Measurements from ENCODE around the gene ARRB1. TPM values are rescaled to one million over a fixed set of nuclear protein-coding genes. Genes with fewer than 3 reads are reported as not detected.

ARRB1 gene
- total and polyA plus RNA-seq, 10 donors: 11.6 to 139 (median 78.1) TPM

GRCh38 chr11:75262961-75263852, 88.3 kb downstream of the ARRB1 start:
- Histone ChIP-seq H3K4me3 (peak overlapping the region in 1 of 8 donors; percentile 50), H3K9me3 (no peaks in the 10 kb centered on the region), H3K27me3 (replicated peaks in 1 of 7) (no peaks in the 10 kb centered on the region), H3K4me1 (peaks cover 19 to 81% (median 49%) of the 10 kb centered on the region in 6 donors), H3K36me3 (peaks cover 0 to 37% (median 7%) of the 10 kb centered on the region in 6 donors), H3K27ac (peak overlapping the region in 7 of 8 donors; percentile 48 to 84 (median 67))
- WGBS, 5 donors: 44 to 58% (median 55%) methylated on average over 16 to 17 of the region's 17 CpGs
- intact Hi-C loops (cut with DNase I; ENCODE audit: low total_unique reads): no loop called here
- peak; percentile 75 for DNase-seq
- TF ChIP-seq, protein P1, sequence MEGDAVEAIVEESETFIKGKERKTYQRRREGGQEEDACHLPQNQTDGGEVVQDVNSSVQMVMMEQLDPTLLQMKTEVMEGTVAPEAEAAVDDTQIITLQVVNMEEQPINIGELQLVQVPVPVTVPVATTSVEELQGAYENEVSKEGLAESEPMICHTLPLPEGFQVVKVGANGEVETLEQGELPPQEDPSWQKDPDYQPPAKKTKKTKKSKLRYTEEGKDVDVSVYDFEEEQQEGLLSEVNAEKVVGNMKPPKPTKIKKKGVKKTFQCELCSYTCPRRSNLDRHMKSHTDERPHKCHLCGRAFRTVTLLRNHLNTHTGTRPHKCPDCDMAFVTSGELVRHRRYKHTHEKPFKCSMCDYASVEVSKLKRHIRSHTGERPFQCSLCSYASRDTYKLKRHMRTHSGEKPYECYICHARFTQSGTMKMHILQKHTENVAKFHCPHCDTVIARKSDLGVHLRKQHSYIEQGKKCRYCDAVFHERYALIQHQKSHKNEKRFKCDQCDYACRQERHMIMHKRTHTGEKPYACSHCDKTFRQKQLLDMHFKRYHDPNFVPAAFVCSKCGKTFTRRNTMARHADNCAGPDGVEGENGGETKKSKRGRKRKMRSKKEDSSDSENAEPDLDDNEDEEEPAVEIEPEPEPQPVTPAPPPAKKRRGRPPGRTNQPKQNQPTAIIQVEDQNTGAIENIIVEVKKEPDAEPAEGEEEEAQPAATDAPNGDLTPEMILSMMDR (IDR thresholded peaks at IDR 0.05 in 8 of 11, conservative IDR thresholded peaks at IDR 0.05 in 3 of 11): no peak
- TF ChIP-seq POLR2AphosphoS5 (IDR thresholded peaks at IDR 0.05) (peak; percentile 41 to 71 (median 65)), POLR2A (IDR thresholded peaks at IDR 0.05) (no peak)

- 75 to 91% (median 84%) methylated on average over 3 to 4 of the region's 4 CpGs for WGBS, 5 donors
- Histone ChIP-seq H3K9me3 (no peaks in the 10 kb centered on the region), H3K27ac (peak overlapping the region in 2 of 8 donors; percentile 43 to 84), H3K36me3 (peaks cover 0 to 29% (median 5%) of the 10 kb centered on the region in 6 donors), H3K27me3 (replicated peaks in 1 of 7) (no peaks in the 10 kb centered on the region), H3K4me1 (peaks cover 19 to 78% (median 49%) of the 10 kb centered on the region in 6 donors), H3K4me3 (no peak overlapping the region)
- intact Hi-C loops (cut with DNase I; ENCODE audit: low total_unique reads): no loop called here
- no peak for TF ChIP-seq POLR2AphosphoS5 (IDR thresholded peaks at IDR 0.05)
- no peak for TF ChIP-seq POLR2A (IDR thresholded peaks at IDR 0.05)
- TF ChIP-seq, protein P1 (IDR thresholded peaks at IDR 0.05 in 8 of 11, conservative IDR thresholded peaks at IDR 0.05 in 3 of 11): no peak
- no peak for DNase-seq
Observed at GRCh38 chr11:75262436-75262835, 89.0 kb downstream of the ARRB1 start.

DNA sequence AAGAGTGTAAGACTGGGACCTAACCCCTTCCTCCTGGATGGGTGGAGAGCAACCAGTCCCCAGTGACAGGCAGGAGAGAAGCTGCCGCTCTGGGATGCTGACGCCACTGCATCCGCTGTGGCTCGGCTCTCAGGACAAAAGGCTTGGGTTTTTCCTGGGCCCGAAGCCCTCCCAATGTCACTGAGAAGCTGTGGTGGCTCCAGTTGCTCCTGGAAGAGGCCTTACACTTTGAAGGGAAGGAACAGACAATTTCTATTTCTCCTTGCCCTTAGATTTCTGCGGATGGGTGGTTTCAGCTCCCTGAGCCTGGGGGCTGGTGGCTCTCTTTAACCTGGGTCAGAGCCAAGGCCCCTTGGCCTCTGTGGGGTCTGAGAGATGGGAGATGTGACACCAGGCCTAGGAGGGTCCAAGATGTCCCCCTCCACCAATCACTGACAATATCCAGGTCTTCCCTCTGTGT, 89.5 kb downstream of the ARRB1 start:
- H3K27ac ChIP-seq: peak overlapping the region in 3 of 8 donors; percentile 43 to 84 (median 55)
- no peaks in the 10 kb centered on the region for H3K9me3 ChIP-seq
- TF ChIP-seq, protein P1 (IDR thresholded peaks at IDR 0.05 in 8 of 11, conservative IDR thresholded peaks at IDR 0.05 in 3 of 11): no peak
- TF ChIP-seq POLR2AphosphoS5 (IDR thresholded peaks at IDR 0.05): peak; percentile 31 to 49 (median 49)
- intact Hi-C loops (cut with DNase I; ENCODE audit: low total_unique reads): no loop called here
- peaks cover 0 to 24% (median under 1%) of the 10 kb centered on the region in 6 donors for H3K36me3 ChIP-seq
- peak; percentile 59 for DNase-seq
- H3K4me3 ChIP-seq: peak overlapping the region in 1 of 8 donors; percentile 33
- 72 to 89% (median 82%) methylated on average over 5 to 6 of the region's 6 CpGs for WGBS, 5 donors
- peaks cover 19 to 73% (median 49%) of the 10 kb centered on the region in 6 donors for H3K4me1 ChIP-seq
- H3K27me3 ChIP-seq (replicated peaks in 1 of 7): no peaks in the 10 kb centered on the region

Data from spleen (tissue), 11 donors.